Activated CD4-positive, alpha-beta T cell treated with anti-CD3 and anti-CD28 coated beads, Interleukin-2, amount 10 ng/mL, durations not matched to agents 24 days and 14 days (primary cell): Measurements from ENCODE around the gene FER1L5. TPM values are rescaled to one million over a fixed set of nuclear protein-coding genes. Genes with fewer than 3 reads are reported as not detected.
A peak's percentile ranks its signal among the peaks of the same experiment; 100 is the strongest.
"Not testable (repeated sequence)": the region's sequence is repeated elsewhere in the genome, so short reads cannot be mapped to it uniquely, and the experiment has no call there.

Source experiments
- DNase-seq: peaks from one replicate; pipeline ENCODE4 v3.0.0; 2022
- H3K27ac Mint-ChIP-seq: one replicate; pipeline ENCODE4 v1.8.0; 2022; ENCODE audit warnings: mild to moderate bottlenecking, mixed read lengths
- H3K27me3 Mint-ChIP-seq: one replicate; pipeline ENCODE4 v1.8.0; 2022; ENCODE audit warnings: mixed read lengths
- H3K36me3 Mint-ChIP-seq: one replicate; pipeline ENCODE4 v1.8.0; 2022; ENCODE audit warnings: low read depth, mild to moderate bottlenecking, mixed read lengths
- H3K4me1 Mint-ChIP-seq: one replicate; pipeline ENCODE4 v1.8.0; 2021; ENCODE audit warnings: mixed read lengths
- H3K4me3 Mint-ChIP-seq: one replicate; pipeline ENCODE4 v1.8.0; 2022; ENCODE audit warnings: mild to moderate bottlenecking, moderate library complexity, mixed read lengths
- H3K9me3 Mint-ChIP-seq: one replicate; pipeline ENCODE4 v1.8.0; 2021; ENCODE audit warnings: mixed read lengths
- intact Hi-C: fragments of 100-400 bp; cut with micrococcal nuclease; formaldehyde crosslinking; loops from one replicate; pipeline ENCODE4 v1.15.1; 2023
- total RNA-seq: library from RNA; stranded (reverse); gene quantifications from 2 replicates; pipeline ENCODE4 v1.2.3, GENCODE V29; 2022

The FER1L5 gene
- total RNA-seq, 1 donor from 2014 or later = not detected

- peaks cover 6% of the 10 kb centered on the region for H3K9me3 Mint-ChIP-seq
- H3K27me3 Mint-ChIP-seq = peaks cover 1% of the 10 kb centered on the region
- H3K4me3 Mint-ChIP-seq = no peak overlapping the region
- DNase-seq = no peak
- H3K27ac Mint-ChIP-seq = no peak overlapping the region
- intact Hi-C loops = no loop called here
- H3K36me3 Mint-ChIP-seq = no peaks in the 10 kb centered on the region
- no peaks in the 10 kb centered on the region for H3K4me1 Mint-ChIP-seq
Measured at GRCh38 chr2:96648306-96648930, 5.9 kb downstream of the FER1L5 start.

- Mint-ChIP-seq H3K9me3 (peaks cover 6% of the 10 kb centered on the region), H3K36me3 (no peaks in the 10 kb centered on the region), H3K27me3 (peaks cover 1% of the 10 kb centered on the region), H3K27ac (no peak overlapping the region), H3K4me1 (no peaks in the 10 kb centered on the region), H3K4me3 (no peak overlapping the region)
- intact Hi-C loops = no loop called here
- DNase-seq = no peak
Measured at GRCh38 chr2:96649342-96649741, 6.8 kb downstream of the FER1L5 start.

GRCh38 chr2:96651793-96652192 is 9.2 kb downstream of the FER1L5 start:
- Mint-ChIP-seq H3K9me3 (peaks cover 6% of the 10 kb centered on the region), H3K4me3 (no peak overlapping the region), H3K36me3 (no peaks in the 10 kb centered on the region), H3K27ac (no peak overlapping the region), H3K27me3 (peaks cover 6% of the 10 kb centered on the region), H3K4me1 (no peaks in the 10 kb centered on the region)
- intact Hi-C loops = no loop called here
- no peak for DNase-seq

- H3K27me3 Mint-ChIP-seq, H3K36me3 Mint-ChIP-seq, H3K27ac Mint-ChIP-seq, H3K4me1 Mint-ChIP-seq, intact Hi-C loops, H3K4me3 Mint-ChIP-seq, DNase-seq, H3K9me3 Mint-ChIP-seq: not testable (repeated sequence)
Measured at GRCh38 chr2:96654791-96655190, 12.2 kb downstream of the FER1L5 start.

- H3K4me1 Mint-ChIP-seq = no peaks in the 10 kb centered on the region
- H3K27ac Mint-ChIP-seq = no peak overlapping the region
- H3K4me3 Mint-ChIP-seq = no peak overlapping the region
- no peaks in the 10 kb centered on the region for H3K9me3 Mint-ChIP-seq
- intact Hi-C loops = no loop called here
- no peaks in the 10 kb centered on the region for H3K36me3 Mint-ChIP-seq
- H3K27me3 Mint-ChIP-seq = peaks cover 6% of the 10 kb centered on the region
- no peak for DNase-seq
Measured at GRCh38 chr2:96655526-96655925, 13.0 kb downstream of the FER1L5 start.

GRCh38 chr2:96656540-96656939 is 14.0 kb downstream of the FER1L5 start:
- H3K4me1 Mint-ChIP-seq = no peaks in the 10 kb centered on the region
- no peaks in the 10 kb centered on the region for H3K36me3 Mint-ChIP-seq
- no peaks in the 10 kb centered on the region for H3K9me3 Mint-ChIP-seq
- H3K4me3 Mint-ChIP-seq = no peak overlapping the region
- peaks cover 6% of the 10 kb centered on the region for H3K27me3 Mint-ChIP-seq
- intact Hi-C loops = no loop called here
- no peak for DNase-seq
- no peak overlapping the region for H3K27ac Mint-ChIP-seq

- Mint-ChIP-seq H3K27me3 (peaks cover 4% of the 10 kb centered on the region), H3K9me3 (no peaks in the 10 kb centered on the region), H3K27ac (no peak overlapping the region), H3K4me3 (no peak overlapping the region), H3K36me3 (no peaks in the 10 kb centered on the region), H3K4me1 (no peaks in the 10 kb centered on the region)
- DNase-seq = no peak
- intact Hi-C loops = no loop called here
Measured at GRCh38 chr2:96661324-96661723, 18.8 kb downstream of the FER1L5 start.

GRCh38 chr2:96662360-96662759 is 19.8 kb downstream of the FER1L5 start:
- H3K9me3 Mint-ChIP-seq = no peaks in the 10 kb centered on the region

GRCh38 chr2:96663177-96663576 is 20.6 kb downstream of the FER1L5 start:
- no peaks in the 10 kb centered on the region for H3K9me3 Mint-ChIP-seq
- peaks cover 4% of the 10 kb centered on the region for H3K27me3 Mint-ChIP-seq
- intact Hi-C loops = no loop called here
- DNase-seq = no peak
- no peak overlapping the region for H3K4me3 Mint-ChIP-seq
- H3K4me1 Mint-ChIP-seq = no peaks in the 10 kb centered on the region
- H3K27ac Mint-ChIP-seq = no peak overlapping the region
- no peaks in the 10 kb centered on the region for H3K36me3 Mint-ChIP-seq

More at GRCh38 chr2:96662360-96662759, 19.8 kb downstream of the FER1L5 start:
- Mint-ChIP-seq H3K4me1 (no peaks in the 10 kb centered on the region), H3K4me3 (no peak overlapping the region), H3K36me3 (no peaks in the 10 kb centered on the region), H3K27ac (no peak overlapping the region), H3K27me3 (peaks cover 4% of the 10 kb centered on the region)
- DNase-seq = no peak
- intact Hi-C loops = no loop called here

GRCh38 chr2:96663829-96664228 is 21.3 kb downstream of the FER1L5 start:
- Mint-ChIP-seq H3K27ac (no peak overlapping the region), H3K9me3 (no peaks in the 10 kb centered on the region), H3K4me1 (no peaks in the 10 kb centered on the region), H3K36me3 (no peaks in the 10 kb centered on the region), H3K4me3 (no peak overlapping the region), H3K27me3 (peaks cover 4% of the 10 kb centered on the region)
- intact Hi-C loops = no loop called here
- no peak for DNase-seq

GRCh38 chr2:96664366-96664925 is 21.9 kb downstream of the FER1L5 start:
- Mint-ChIP-seq H3K27me3 (peaks cover 4% of the 10 kb centered on the region), H3K4me1 (no peaks in the 10 kb centered on the region), H3K9me3 (no peaks in the 10 kb centered on the region), H3K36me3 (no peaks in the 10 kb centered on the region), H3K27ac (no peak overlapping the region), H3K4me3 (no peak overlapping the region)
- intact Hi-C loops = no loop called here
- no peak for DNase-seq

GRCh38 chr2:96665083-96665569 is 22.6 kb downstream of the FER1L5 start:
- H3K27ac Mint-ChIP-seq = no peak overlapping the region
- no peaks in the 10 kb centered on the region for H3K9me3 Mint-ChIP-seq
- DNase-seq = no peak
- H3K4me1 Mint-ChIP-seq = no peaks in the 10 kb centered on the region
- H3K4me3 Mint-ChIP-seq = no peak overlapping the region
- peaks cover 4% of the 10 kb centered on the region for H3K27me3 Mint-ChIP-seq
- no peaks in the 10 kb centered on the region for H3K36me3 Mint-ChIP-seq
- intact Hi-C loops = no loop called here

GRCh38 chr2:96665717-96666116 is 23.2 kb downstream of the FER1L5 start:
- peak overlapping the region; percentile 29 for H3K27ac Mint-ChIP-seq
- H3K27me3 Mint-ChIP-seq, H3K36me3 Mint-ChIP-seq, H3K9me3 Mint-ChIP-seq, H3K4me3 Mint-ChIP-seq, H3K4me1 Mint-ChIP-seq, intact Hi-C loops, DNase-seq: not testable (repeated sequence)

- no peaks in the 10 kb centered on the region for H3K4me1 Mint-ChIP-seq
- H3K27ac Mint-ChIP-seq = no peak overlapping the region
- intact Hi-C loops = no loop called here
- H3K9me3 Mint-ChIP-seq = no peaks in the 10 kb centered on the region
- no peak for DNase-seq
- H3K36me3 Mint-ChIP-seq = no peaks in the 10 kb centered on the region
- H3K27me3 Mint-ChIP-seq = peaks cover 12% of the 10 kb centered on the region
- H3K4me3 Mint-ChIP-seq = no peak overlapping the region
Measured at GRCh38 chr2:96668771-96669170, 26.2 kb downstream of the FER1L5 start.
